GM21381 (cell line): ENCODE measurements around the gene KIAA1549.
"Not testable (repeated sequence)": the region's sequence is repeated elsewhere in the genome, so short reads cannot be mapped to it uniquely, and the experiment has no call there.

ENCODE experiments used
- ATAC-seq: cut with Tn5 transposase; IDR thresholded peaks from one replicate; pipeline ENCODE4 v1.9.1; 2021; ENCODE audit warnings: mild to moderate bottlenecking, moderate library complexity; ENCODE audit not compliant: unreplicated experiment

KIAA1549 gene

DNA sequence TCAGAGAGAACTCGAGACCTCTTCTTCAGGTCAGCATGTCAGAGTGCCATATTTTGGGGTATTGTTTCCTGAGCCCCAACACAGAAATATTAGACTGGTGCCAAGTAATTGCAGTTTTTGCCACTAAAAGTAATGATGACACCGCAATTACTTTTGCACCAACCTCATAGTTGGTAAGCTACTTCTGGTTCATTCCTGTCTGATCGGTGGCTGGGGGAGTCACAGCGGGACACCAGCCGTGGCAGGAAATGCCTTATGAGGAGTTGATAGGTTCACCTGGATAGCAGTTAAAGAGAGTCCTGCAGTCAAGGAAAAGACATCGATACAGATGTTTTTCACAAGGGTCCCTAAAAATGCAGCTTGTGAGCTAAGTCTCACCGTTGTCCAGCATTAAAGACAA lies 159.3 kb downstream of the KIAA1549 start:
- no peak for ATAC-seq

DNA sequence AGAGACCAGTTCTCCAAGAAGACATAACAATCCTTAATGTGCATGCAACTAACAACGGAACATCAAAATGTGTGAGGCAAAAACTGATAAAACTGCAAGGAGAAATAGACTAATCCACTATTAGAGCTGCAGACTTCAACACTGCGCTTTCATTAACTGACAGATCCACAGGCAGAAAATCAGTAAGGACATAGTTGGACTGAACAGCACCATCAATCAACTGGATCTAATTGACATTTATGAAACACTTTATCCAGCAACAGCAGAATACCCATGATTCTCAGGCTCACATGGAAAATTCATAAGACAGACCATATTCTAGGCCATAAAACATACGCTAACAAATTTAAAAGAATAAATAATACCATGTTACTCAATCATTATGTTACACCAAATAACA lies 161.6 kb downstream of the KIAA1549 start:
- ATAC-seq, result no peak

- ATAC-seq, result no peak
Observed at GRCh38 chr7:138816650-138817049, 164.5 kb downstream of the KIAA1549 start.

- no peak for ATAC-seq
Observed at GRCh38 chr7:138814816-138815332, 166.3 kb downstream of the KIAA1549 start.

- no peak for ATAC-seq
Observed at GRCh38 chr7:138813945-138814344, 167.2 kb downstream of the KIAA1549 start.

GRCh38 chr7:138811327-138811726 lies 169.9 kb downstream of the KIAA1549 start:
- not testable (repeated sequence) for ATAC-seq

DNA sequence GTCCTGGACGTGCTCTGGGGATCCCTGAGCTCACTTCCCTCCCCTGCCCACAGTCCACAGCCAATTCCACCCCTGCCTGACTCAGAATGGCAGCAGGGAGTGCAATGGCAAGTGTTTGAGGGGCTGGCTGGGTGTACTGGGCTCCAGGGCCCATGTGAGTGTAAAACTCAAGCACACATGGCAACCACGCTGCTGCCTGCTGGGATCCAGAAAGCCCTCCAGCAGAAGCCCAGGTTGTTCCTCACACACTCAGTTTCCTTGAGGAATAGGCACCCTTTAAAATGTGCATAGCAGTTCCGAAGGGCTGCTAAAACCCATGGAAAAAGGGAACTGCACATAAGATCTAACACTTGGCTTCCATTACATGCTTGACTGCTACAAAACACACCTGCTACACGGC lies 171.8 kb downstream of the KIAA1549 start:
- no peak for ATAC-seq

DNA sequence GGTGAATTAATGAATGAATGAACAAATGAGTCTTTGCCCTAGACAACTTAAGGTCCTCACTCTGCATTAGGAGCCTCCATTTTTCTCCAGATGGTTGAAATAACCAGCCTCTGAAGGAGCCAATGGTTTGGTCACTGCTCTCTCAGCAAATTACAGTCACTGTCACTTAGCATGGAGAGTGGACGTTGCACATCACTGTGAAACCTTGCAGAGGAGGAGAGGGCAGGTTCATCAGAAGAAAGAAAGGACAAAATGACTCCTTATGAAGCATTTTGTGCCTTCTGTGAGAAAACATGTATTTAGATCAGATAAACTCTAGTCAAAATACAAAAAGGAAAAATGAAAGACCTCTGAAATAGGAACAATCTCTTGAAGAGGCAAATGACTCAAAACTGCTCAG lies 176.6 kb downstream of the KIAA1549 start:
- ATAC-seq, result no peak

DNA sequence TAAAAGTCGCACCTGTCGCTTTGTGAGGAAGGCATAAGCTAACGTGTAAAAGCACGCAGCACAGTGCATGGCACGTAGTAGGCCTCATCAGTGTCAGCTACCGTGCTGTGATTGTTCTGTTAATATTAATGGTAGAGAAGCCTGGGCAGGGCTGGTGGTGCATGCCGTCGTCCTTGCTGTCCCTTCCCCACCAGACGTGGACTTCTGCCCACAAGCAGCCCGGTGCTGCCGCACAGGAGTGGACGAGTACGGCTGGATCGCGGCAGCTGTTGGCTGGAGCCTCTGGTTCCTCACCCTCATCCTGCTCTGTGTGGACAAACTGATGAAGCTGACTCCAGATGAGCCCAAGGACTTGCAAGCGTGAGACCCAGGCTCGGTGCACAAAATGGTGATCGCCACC lies 178.5 kb downstream of the KIAA1549 start:
- ATAC-seq, result no peak

- no peak for ATAC-seq
Observed at GRCh38 chr7:138801256-138801655, 179.9 kb downstream of the KIAA1549 start.

DNA sequence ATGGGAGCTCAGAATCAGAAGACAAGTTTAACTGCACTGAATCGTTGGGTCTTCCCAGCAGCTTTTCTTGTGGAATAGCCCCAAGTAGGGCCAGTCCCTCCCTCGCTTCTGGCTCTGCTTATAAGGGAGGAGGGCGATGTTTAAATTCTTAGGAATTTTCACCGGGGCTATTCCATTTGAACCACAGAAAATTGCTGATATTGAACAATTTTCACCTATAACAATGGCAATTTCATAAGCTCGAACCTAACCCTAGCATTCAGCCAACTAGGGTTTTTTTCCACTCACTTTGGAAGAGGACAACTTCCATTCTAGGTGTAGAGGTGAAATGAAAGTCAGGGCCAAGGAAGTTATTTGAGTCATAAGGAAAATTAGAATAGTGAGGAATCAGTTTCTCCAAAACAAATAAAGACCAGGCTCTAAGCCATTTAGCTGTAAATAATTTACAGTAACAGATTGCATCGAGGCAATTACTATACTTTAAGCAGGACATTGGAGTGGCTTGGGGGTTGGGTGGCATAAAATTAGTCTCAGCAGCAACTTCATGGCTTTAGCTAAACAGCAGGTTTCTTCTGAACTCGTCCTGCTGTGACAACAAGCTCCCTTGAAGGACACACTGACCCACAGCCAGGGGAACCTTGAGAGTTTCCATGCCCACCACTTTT lies 181.7 kb downstream of the KIAA1549 start:
- no peak for ATAC-seq

- no peak for ATAC-seq
Observed at GRCh38 chr7:138798836-138799235, 182.4 kb downstream of the KIAA1549 start.

DNA sequence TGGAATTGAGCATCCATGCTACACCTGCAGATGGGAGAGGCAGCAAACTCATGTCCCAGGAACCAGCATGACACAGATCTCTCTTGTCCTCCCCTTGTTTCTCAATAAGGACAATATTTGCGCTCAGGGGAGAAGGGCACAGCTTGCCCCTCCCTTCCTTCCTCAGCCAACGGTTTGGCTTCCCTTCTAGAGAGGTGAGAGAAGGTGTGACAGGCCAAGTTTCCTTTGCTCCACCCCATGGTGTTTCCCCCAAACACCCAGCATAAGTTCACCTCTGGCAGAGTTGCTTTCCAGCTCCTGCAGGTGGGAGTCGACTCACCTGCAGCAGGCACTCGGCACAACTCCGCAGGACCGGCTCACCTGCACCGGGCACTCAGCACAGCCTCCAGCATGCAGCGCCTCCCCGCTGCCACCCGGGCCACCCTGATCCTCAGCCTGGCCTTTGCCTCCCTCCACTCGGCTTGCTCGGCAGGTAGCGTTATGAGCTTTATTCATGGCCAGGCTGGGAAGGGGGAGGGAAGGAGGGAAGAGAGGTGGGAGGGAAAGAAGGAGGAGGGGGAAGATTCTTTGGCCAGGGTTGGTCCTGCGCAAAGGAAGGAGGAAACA lies 183.4 kb downstream of the KIAA1549 start, which contains the start of the genes ATP6V0A4 and TMEM213:
Gene ATP6V0A4, minus strand, starts transcription at position 482 of the 606 bp plus-strand sequence. CDS start 26,949 bp downstream, outside the sequence.
Gene TMEM213, plus strand, starts transcription at position 280 of the 606 bp plus-strand sequence. Its CDS starts 111 bp downstream, at position 391.
- ATAC-seq, result no peak

DNA sequence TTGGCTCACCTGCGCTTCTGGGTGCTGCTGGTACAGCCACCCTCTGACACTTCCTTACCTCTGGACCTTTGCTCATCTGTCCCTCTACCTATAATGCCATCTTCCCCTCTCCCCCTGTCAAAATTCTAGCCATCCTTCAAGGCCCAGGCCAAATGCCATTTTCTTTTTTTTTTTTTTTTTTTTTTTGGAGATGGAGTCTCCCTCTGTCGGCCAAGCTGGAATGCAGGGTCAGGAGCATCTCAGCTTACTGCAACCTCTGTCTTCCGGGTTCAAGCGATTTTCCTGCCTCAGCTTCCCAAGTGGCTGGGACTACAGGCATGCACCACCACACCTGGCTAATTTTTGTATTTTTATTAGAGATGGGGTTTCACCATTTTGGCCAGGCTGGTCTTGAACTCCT lies 184.1 kb downstream of the KIAA1549 start:
- not testable (repeated sequence) for ATAC-seq

DNA sequence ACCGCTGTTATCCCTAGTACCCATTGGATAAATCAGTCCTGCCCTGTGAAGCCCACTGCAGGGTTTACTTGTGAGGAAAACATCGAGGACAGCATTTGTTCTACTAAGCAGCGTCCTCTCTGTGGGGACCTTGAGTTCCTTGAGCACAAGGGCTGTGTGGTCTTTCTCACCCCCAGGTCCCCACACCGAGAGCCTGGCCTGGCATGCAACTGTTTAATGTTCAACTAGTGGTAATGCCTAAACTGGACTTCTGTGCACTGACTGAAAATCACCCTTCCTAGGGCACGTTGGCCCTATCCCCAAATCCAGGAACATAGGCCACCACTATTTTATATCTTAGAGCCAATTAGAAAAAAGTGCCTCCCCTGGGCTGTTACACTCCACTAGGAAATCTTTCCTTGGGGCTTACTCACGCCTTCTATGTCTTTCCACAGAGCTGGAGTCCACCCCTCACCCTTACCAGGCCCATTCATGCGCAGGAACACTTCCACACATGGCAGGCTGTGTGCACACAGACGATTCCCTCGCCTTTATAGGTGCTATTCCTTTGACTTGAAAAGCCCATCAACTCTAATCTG lies 185.1 kb downstream of the KIAA1549 start:
- no peak for ATAC-seq

DNA sequence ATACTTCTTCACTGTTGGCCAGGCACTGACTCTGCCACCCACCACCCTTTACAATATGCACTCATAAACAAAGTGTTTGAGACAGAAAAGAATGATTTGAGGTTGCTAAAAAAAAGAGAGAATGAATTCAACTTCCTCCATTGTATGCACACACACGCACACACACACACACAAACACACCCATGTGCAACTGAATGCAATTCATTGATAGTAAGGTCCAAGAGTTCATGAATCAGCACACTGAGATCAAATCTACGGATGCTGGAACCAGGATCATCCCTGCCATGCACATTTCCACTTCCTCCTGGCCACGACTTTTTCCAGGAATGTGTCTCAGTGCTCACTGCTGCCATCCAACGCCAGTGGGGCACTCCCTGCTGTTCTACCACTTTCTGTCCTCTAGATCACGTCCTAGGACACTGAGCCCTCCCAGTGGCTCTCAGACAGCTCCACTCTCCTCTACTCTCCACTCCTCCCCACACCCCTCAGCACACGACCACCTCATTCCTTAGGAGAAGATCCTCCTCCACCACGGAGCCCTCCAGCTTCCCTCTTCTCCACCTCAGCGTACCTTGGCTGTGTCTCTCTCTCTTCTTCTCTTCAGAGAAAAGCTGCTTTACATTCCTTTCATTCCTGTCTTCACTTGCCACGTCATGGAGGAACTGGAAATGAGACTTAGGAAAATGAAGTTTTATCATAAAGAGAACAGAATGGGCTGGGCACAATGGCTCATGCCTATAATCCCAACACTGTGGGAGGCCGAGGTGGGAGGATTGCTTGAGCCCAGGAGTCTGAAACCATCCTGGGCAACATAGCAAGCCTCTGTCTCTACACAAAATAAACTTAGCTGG lies 195.4 kb downstream of the KIAA1549 start:
- no peak for ATAC-seq

DNA sequence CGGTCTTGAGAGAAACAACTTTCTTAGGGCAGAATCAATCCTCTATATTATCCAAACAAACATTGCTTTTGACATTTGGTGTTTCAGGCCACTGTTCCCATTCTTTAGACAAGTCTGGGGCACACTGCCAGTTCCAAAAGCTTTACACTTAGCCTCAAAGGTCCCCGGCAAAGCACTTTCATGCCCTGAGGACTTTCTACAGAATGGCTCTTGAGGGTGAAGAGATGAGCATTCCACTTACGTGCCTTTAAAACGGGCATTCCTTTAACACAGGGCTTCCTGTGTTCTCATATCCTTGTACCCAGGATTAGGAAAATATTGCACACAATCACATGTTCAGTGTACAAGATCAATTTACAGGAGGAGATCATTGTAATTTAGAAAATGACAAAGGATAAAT lies 196.5 kb downstream of the KIAA1549 start:
- ATAC-seq, result no peak
